Measurements from ENCODE around the gene DOCK11. TPM values are rescaled to one million over a fixed set of nuclear protein-coding genes. Genes with fewer than 3 reads are reported as not detected.
"Not testable (repeated sequence)": the region's sequence is repeated elsewhere in the genome, so short reads cannot be mapped to it uniquely, and the experiment has no call there.

The DOCK11 gene
- total RNA-seq, 1 donor from 2014 or later, result 66.7 TPM

- intact Hi-C loops (cut with micrococcal nuclease), result no loop called here
Measured at GRCh38 chrX:118727686-118728339, 232.2 kb downstream of the DOCK11 start.

- intact Hi-C loops (cut with micrococcal nuclease), result no loop called here
Measured at GRCh38 chrX:118729042-118729652, 233.5 kb downstream of the DOCK11 start.

- intact Hi-C loops (cut with micrococcal nuclease), result no loop called here
Measured at GRCh38 chrX:118730500-118731247, 235.1 kb downstream of the DOCK11 start.

- intact Hi-C loops (cut with micrococcal nuclease), result not testable (repeated sequence)
Measured at GRCh38 chrX:118732551-118732950, 236.9 kb downstream of the DOCK11 start.

- intact Hi-C loops (cut with micrococcal nuclease), result no loop called here
Measured at GRCh38 chrX:118734909-118735308, 239.3 kb downstream of the DOCK11 start.

Other genes with a start within 250 kb of the DOCK11 start
- 15.5 and 17.3 TPM in 2 replicates for gene WDR44, start 149.7 kb upstream of the DOCK11 start, total RNA-seq
- 0.09 TPM in 1 of 2 replicates, not detected in the other for gene IL13RA1, start 231.8 kb downstream of the DOCK11 start, total RNA-seq